ENCODE results near the gene SLC7A6OS.
A peak's percentile ranks its signal among the peaks of the same experiment; 100 is the strongest.

The SLC7A6OS gene
- 30.9 to 59.6 (median 44.0) reads per million in 3 experiments for total RNA-seq

- peak; percentile 92 for DNase-seq
Measured at GRCh38 chr16:68310774-68311511, at the start of gene SLC7A6OS, which contains the start of gene PRMT7. Gene SLC7A6OS (minus strand): TSS chr16:68310946. CDS start chr16:68310926, 20 bp downstream. Gene PRMT7 (plus strand): TSS chr16:68311019. CDS start chr16:68315980, 4,961 bp downstream.

- no peak for DNase-seq
Measured at GRCh38 chr16:68359398-68360191, 48.8 kb upstream of the SLC7A6OS start.

GRCh38 chr16:68358951-68359350 is 48.2 kb upstream of the SLC7A6OS start:
- no peak for DNase-seq

GRCh38 chr16:68357923-68358322 is 47.2 kb upstream of the SLC7A6OS start:
- DNase-seq: no peak

- no peak for DNase-seq
Measured at GRCh38 chr16:68357521-68357922, 46.8 kb upstream of the SLC7A6OS start.

- DNase-seq: no peak
Measured at GRCh38 chr16:68356919-68357286, 46.2 kb upstream of the SLC7A6OS start.

- peak; percentile 81 for DNase-seq
Measured at GRCh38 chr16:68356249-68356918, 45.6 kb upstream of the SLC7A6OS start.

- DNase-seq: no peak
Measured at GRCh38 chr16:68355447-68356248, 44.9 kb upstream of the SLC7A6OS start.

- no peak for DNase-seq
Measured at GRCh38 chr16:68354816-68355215, 44.1 kb upstream of the SLC7A6OS start.

- no peak for DNase-seq
Measured at GRCh38 chr16:68353366-68353765, 42.6 kb upstream of the SLC7A6OS start.

GRCh38 chr16:68351991-68352431 is 41.3 kb upstream of the SLC7A6OS start:
- no peak for DNase-seq

- no peak for DNase-seq
Measured at GRCh38 chr16:68351463-68351862, 40.7 kb upstream of the SLC7A6OS start.

GRCh38 chr16:68350813-68351350 is 40.1 kb upstream of the SLC7A6OS start:
- DNase-seq: no peak

GRCh38 chr16:68349838-68350410 is 39.2 kb upstream of the SLC7A6OS start:
- DNase-seq: no peak

- DNase-seq: no peak
Measured at GRCh38 chr16:68348639-68349445, 38.1 kb upstream of the SLC7A6OS start.

GRCh38 chr16:68347605-68348004 is 36.9 kb upstream of the SLC7A6OS start:
- DNase-seq: no peak

GRCh38 chr16:68346892-68347480 is 36.2 kb upstream of the SLC7A6OS start:
- no peak for DNase-seq

- no peak for DNase-seq
Measured at GRCh38 chr16:68345958-68346635, 35.4 kb upstream of the SLC7A6OS start.

GRCh38 chr16:68345351-68345810 is 34.6 kb upstream of the SLC7A6OS start:
- DNase-seq: no peak

- no peak for DNase-seq
Measured at GRCh38 chr16:68344252-68344651, 33.5 kb upstream of the SLC7A6OS start.
